ENCODE data around the gene SH2D3A. TPM values are rescaled to one million over a fixed set of nuclear protein-coding genes. Genes with fewer than 3 reads are reported as not detected.

Gene SH2D3A
- total RNA-seq, 2 donors from 2014 or later, result 34.2 to 44.3 TPM

DNA sequence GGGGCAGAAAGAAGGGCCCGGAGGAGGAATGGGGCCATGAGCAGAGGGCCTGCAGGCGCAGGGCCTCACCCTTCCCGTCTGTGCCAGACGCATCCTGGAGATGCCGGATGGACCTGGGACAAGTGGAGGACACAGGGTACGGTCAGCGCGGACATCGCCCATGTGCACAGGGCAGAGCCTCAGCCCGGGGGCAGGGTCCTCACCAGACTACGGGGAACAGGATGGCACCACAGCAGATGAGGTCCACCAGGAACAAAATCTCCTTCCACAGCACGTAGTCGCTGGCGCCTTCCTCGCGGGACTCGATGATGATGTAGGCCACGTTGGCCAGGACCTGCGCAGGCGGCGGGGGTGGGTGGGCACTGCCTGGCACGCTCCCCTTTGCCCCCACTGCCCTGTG, 35.4 kb downstream of the SH2D3A start:
- no peaks in the 10 kb centered on the region for H3K9me3 ChIP-seq
- TF ChIP-seq, protein P1, sequence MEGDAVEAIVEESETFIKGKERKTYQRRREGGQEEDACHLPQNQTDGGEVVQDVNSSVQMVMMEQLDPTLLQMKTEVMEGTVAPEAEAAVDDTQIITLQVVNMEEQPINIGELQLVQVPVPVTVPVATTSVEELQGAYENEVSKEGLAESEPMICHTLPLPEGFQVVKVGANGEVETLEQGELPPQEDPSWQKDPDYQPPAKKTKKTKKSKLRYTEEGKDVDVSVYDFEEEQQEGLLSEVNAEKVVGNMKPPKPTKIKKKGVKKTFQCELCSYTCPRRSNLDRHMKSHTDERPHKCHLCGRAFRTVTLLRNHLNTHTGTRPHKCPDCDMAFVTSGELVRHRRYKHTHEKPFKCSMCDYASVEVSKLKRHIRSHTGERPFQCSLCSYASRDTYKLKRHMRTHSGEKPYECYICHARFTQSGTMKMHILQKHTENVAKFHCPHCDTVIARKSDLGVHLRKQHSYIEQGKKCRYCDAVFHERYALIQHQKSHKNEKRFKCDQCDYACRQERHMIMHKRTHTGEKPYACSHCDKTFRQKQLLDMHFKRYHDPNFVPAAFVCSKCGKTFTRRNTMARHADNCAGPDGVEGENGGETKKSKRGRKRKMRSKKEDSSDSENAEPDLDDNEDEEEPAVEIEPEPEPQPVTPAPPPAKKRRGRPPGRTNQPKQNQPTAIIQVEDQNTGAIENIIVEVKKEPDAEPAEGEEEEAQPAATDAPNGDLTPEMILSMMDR (IDR thresholded peaks at IDR 0.05), result no peak
- no peak overlapping the region for H3K27ac ChIP-seq
- intact Hi-C loops (cut with DNase I), result loop anchor here (5.0 kb wide), 1 partner anchor 130 kb away; no protein-coding TSS in a partner anchor
- no peak for DNase-seq
- no peaks in the 10 kb centered on the region for H3K36me3 ChIP-seq
- no peaks in the 10 kb centered on the region for H3K4me1 ChIP-seq
- H3K4me3 ChIP-seq, result no peak overlapping the region
- no peak overlapping the region for H3K9ac ChIP-seq (ENCODE audit: low read depth in 2 of 2, low read length in 2 of 2)
- no peaks in the 10 kb centered on the region for H3K27me3 ChIP-seq

DNA sequence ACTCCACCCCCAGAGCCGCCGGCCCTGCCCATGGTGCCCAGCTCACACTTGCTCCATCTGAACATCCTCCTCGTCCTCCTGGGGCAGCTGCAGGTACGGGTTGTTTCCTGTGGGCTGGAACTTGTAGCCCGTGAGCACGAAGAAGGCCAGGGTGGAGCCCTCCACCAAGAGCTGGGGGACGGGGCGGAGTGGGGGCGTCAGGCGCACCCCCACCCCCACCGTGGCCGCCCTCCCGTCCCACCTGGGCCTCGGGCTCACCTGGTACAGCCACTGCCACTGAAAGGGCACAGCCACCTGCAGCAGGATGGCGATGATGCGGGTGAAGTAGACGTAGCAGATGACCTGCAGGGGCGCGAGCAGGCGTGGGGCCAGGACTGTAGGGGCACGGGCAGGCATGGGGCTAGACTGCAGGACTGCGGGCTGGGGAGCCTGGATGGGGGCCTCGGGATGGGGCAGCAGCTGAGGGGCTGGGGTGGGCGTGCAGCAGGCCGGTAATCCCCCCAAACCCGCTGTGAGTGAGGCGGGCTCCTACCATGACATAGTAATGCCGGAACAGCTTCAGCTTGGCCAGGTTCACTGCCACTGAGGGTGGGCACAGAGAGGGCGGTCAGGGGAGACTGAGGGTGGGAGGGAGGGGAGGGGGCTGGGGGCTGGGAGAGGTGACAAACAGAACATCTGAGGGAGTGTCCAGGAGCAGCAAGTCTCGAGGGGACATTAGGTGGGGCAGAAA, 36.1 kb downstream of the SH2D3A start:
- no peak overlapping the region for H3K27ac ChIP-seq
- intact Hi-C loops (cut with DNase I), result loop anchor here (5.0 kb wide), 1 partner anchor 131 kb away; no protein-coding TSS in a partner anchor
- no peaks in the 10 kb centered on the region for H3K27me3 ChIP-seq
- DNase-seq, result no peak
- H3K9ac ChIP-seq (ENCODE audit: low read depth in 2 of 2, low read length in 2 of 2), result peak overlapping the region in 1 of 2 donors; percentile 19
- no peaks in the 10 kb centered on the region for H3K36me3 ChIP-seq
- no peaks in the 10 kb centered on the region for H3K4me1 ChIP-seq
- TF ChIP-seq, protein P1 (IDR thresholded peaks at IDR 0.05), result no peak
- H3K9me3 ChIP-seq, result no peaks in the 10 kb centered on the region
- H3K4me3 ChIP-seq, result no peak overlapping the region

DNA sequence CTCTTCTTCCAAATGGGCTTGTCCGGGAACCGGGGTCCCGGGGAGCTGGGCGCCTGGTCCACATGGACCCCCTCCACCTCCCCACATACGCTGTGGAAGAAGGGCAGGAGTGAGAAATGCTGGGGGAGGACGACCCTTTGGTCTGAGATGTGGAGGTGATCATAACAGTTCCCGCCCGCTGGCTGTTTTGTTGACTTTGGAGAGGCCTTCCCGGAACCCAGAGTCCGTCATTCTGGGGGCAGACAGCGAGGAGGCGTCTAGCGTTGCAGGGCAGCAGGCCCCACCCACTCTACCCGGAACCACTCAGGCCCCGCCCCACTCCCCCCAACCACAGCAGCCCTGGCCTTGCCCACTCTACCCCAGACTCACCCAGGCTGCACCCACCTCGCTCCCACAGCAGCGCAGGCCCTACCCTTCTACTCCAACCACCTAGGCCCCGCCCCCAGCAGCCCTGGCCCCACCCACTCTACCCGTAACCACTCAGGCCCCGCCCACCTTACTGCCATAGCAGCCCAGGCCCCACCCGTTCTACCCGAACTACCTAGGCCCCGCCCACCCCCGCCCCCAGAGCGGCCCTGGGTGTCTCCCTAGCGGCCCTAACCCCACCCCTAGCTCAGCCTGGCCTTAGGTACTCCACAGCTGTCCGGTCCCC, 37.0 kb downstream of the SH2D3A start:
- no peaks in the 10 kb centered on the region for H3K4me1 ChIP-seq
- TF ChIP-seq, protein P1 (IDR thresholded peaks at IDR 0.05), result no peak
- peak overlapping the region in 1 of 2 donors; percentile 59 for H3K9ac ChIP-seq (ENCODE audit: low read depth in 2 of 2, low read length in 2 of 2)
- H3K27ac ChIP-seq, result peak overlapping the region; percentile 40
- peak overlapping the region; percentile 20 for H3K4me3 ChIP-seq
- intact Hi-C loops (cut with DNase I), result loop anchor here (5.0 kb wide), 1 partner anchor 132 kb away; no protein-coding TSS in a partner anchor
- no peaks in the 10 kb centered on the region for H3K9me3 ChIP-seq
- H3K27me3 ChIP-seq, result no peaks in the 10 kb centered on the region
- no peaks in the 10 kb centered on the region for H3K36me3 ChIP-seq
- DNase-seq, result peak; percentile 97

DNA sequence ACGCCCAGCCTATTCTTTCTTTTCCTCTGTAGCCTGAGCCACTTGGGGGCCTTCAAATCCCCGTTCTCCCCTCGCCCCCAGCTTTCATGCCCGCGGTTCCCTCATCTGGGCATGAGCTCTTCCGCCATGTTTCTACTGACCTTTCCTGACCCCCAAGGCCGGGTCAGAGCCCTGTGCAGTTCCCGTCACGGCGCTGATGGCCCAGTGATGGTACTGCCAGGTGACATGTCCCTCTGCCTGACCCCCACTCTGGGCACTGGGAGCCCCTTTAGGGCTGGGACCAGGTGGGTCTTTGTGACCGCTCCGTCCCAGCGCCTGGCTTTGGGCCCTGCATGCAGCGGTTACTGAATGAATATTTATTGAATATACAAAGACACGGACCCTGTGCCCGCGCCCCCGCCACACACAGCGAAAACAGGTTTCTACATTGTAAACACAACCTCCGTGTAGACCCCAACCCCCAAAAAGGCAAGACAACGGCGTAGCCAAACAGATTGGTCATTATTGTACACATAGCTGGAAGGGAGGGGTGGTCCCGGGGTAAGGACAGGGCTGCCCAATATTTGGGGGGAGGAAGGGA, 37.6 kb downstream of the SH2D3A start:
- Histone ChIP-seq H3K27ac (peak overlapping the region; percentile 40), H3K36me3 (no peaks in the 10 kb centered on the region), H3K9ac (ENCODE audit: low read depth in 2 of 2, low read length in 2 of 2) (peak overlapping the region in 1 of 2 donors; percentile 59), H3K4me1 (no peaks in the 10 kb centered on the region), H3K4me3 (peak overlapping the region; percentile 20), H3K27me3 (no peaks in the 10 kb centered on the region), H3K9me3 (no peaks in the 10 kb centered on the region)
- TF ChIP-seq, protein P1 (IDR thresholded peaks at IDR 0.05), result no peak
- intact Hi-C loops (cut with DNase I), result loop anchor here (5.0 kb wide), 1 partner anchor 133 kb away; no protein-coding TSS in a partner anchor
- DNase-seq, result no peak

DNA sequence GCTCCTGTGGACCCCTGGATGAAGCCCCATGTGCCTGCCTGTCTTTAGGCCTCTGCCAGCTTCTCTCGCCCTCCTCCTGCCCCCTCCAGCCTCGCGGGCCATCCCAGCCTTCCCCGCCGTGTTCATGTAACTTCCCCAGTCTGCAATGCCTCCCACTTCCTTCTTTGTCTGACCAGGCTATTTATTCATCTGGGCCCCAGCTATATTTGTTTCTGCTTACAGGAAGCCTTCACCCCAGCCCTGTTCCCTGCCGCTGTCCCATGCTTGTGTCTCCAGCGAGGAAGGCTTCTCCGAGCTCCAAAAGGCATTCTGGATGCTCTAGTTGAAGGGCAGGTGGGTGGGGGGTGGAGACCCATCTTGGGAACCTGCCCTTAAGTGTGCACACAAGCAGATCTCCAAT, 38.9 kb downstream of the SH2D3A start:
- H3K9ac ChIP-seq (ENCODE audit: low read depth in 2 of 2, low read length in 2 of 2), result no peak overlapping the region
- DNase-seq, result no peak
- no peaks in the 10 kb centered on the region for H3K27me3 ChIP-seq
- TF ChIP-seq, protein P1 (IDR thresholded peaks at IDR 0.05), result no peak
- H3K4me1 ChIP-seq, result no peaks in the 10 kb centered on the region
- intact Hi-C loops (cut with DNase I), result no loop called here
- no peaks in the 10 kb centered on the region for H3K36me3 ChIP-seq
- H3K4me3 ChIP-seq, result no peak overlapping the region
- H3K9me3 ChIP-seq, result no peaks in the 10 kb centered on the region
- no peak overlapping the region for H3K27ac ChIP-seq
